Measurements from ENCODE around the gene ERC1.

Gene ERC1

GRCh38 chr12:1499351-1499750, 508.3 kb downstream of the ERC1 start:
- DNase-seq: peak in 1 of 2 experiments; percentile 9

GRCh38 chr12:1500095-1500801, 509.2 kb downstream of the ERC1 start:
- no peak for DNase-seq

- no peak for DNase-seq
Observed at GRCh38 chr12:1501001-1501400, 510.0 kb downstream of the ERC1 start.

GRCh38 chr12:1501695-1502378, 510.8 kb downstream of the ERC1 start:
- DNase-seq: peak in 1 of 2 experiments; percentile 12

GRCh38 chr12:1502379-1502720, 511.3 kb downstream of the ERC1 start:
- no peak for DNase-seq

- no peak for DNase-seq
Observed at GRCh38 chr12:1502831-1503230, 511.8 kb downstream of the ERC1 start.

GRCh38 chr12:1503281-1503711, 512.3 kb downstream of the ERC1 start:
- DNase-seq: peak in 1 of 2 experiments; percentile 13

- DNase-seq: peak in 1 of 2 experiments; percentile 15
Observed at GRCh38 chr12:1504304-1504894, 513.4 kb downstream of the ERC1 start.

GRCh38 chr12:1504895-1505311, 513.9 kb downstream of the ERC1 start:
- no peak for DNase-seq

GRCh38 chr12:1505576-1505975, 514.6 kb downstream of the ERC1 start:
- peak in 1 of 2 experiments; percentile 6 for DNase-seq

- no peak for DNase-seq
Observed at GRCh38 chr12:1507308-1507707, 516.3 kb downstream of the ERC1 start.

- no peak for DNase-seq
Observed at GRCh38 chr12:1509413-1510052, 518.5 kb downstream of the ERC1 start.

GRCh38 chr12:1510056-1510812, 519.2 kb downstream of the ERC1 start:
- DNase-seq: no peak

- DNase-seq: no peak
Observed at GRCh38 chr12:1515010-1515409, 524.0 kb downstream of the ERC1 start.

- DNase-seq: no peak
Observed at GRCh38 chr12:1515428-1515827, 524.4 kb downstream of the ERC1 start.

GRCh38 chr12:1517007-1517406, 526.0 kb downstream of the ERC1 start:
- DNase-seq: no peak

- DNase-seq: peak in 1 of 2 experiments; percentile 7
Observed at GRCh38 chr12:1517734-1518525, 526.9 kb downstream of the ERC1 start.

GRCh38 chr12:1518591-1519516, 527.8 kb downstream of the ERC1 start:
- DNase-seq: peak; percentile 3 to 14

- DNase-seq: peak in 1 of 2 experiments; percentile 5
Observed at GRCh38 chr12:1519642-1520041, 528.6 kb downstream of the ERC1 start.

- DNase-seq: no peak
Observed at GRCh38 chr12:1523046-1523445, 532.0 kb downstream of the ERC1 start.

GRCh38 chr12:1523558-1524050, 532.6 kb downstream of the ERC1 start:
- DNase-seq: no peak

All from activated T-cell treated with anti-CD3 and anti-CD28 coated beads, Interleukin-2, amount 50 U/mL, for 48 hours (primary cell).